K562 (cell line): ENCODE data around the gene HACL1. TPM values are rescaled to one million over a fixed set of nuclear protein-coding genes. Genes with fewer than 3 reads are reported as not detected.

Experiments
- BRD4 ChIP-seq: fragments of 200-600 bp; sonication (generic); IDR thresholded peaks from 2 replicates; pipeline ENCODE4 v1.6.1; 2017; ENCODE audit warnings: inconsistent platforms
- CBFB ChIP-seq: sonication (generic); formaldehyde crosslinking; IDR thresholded peaks from 2 replicates; pipeline ENCODE4 v1.4.0; 2020; ENCODE audit warnings: mild to moderate bottlenecking, missing genetic modification reagents
- CEBPG ChIP-seq, 3 experiments: fragments of 200-800 bp in 1 of 3; sonication (Bioruptor generic) in 1 of 3; sonication (generic) in 1 of 3; formaldehyde crosslinking in 1 of 3; IDR thresholded peaks in 2 of 3; conservative IDR thresholded peaks in 1 of 3; 2 replicates each; pipeline versions ENCODE4 v1.6.1 to v1.8.0; 2016 to 2022; ENCODE audit warnings: missing compliant biosample characterization in 2 of 3, missing genetic modification characterization in 2 of 3, mild to moderate bottlenecking in 1 of 3, missing genetic modification reagents in 1 of 3
- CTBP1 ChIP-seq: fragments of 450-650 bp; IDR thresholded peaks from 2 replicates; pipeline ENCODE4 v1.6.1; 2016; ENCODE audit warnings: borderline replicate concordance
- DDX20 ChIP-seq: fragments of 450-650 bp; IDR thresholded peaks from 2 replicates; pipeline ENCODE4 v1.6.1; 2016; ENCODE audit warnings: missing genetic modification characterization, low read depth, mild to moderate bottlenecking, missing compliant biosample characterization, moderate library complexity
- E2F8 ChIP-seq: fragments of 450-650 bp; IDR thresholded peaks from 2 replicates; pipeline ENCODE4 v1.7.1; 2018; ENCODE audit warnings: mild to moderate bottlenecking, low read depth; ENCODE audit not compliant: partially characterized antibody
- HCFC1 ChIP-seq: IDR thresholded peaks from 2 replicates; pipeline ENCODE4 v1.6.1; 2012; ENCODE audit warnings: low read depth, low read length, improper control_type of control experiment
- MYC ChIP-seq, 2 experiments: fragments of 250-450 bp in 1 of 2; sonication (Bioruptor Pico) in 1 of 2; IDR thresholded peaks; 2 replicates each; pipeline versions ENCODE4 v1.5.1 to v1.6.1; 2012 to 2021; ENCODE audit warnings: low read depth in 2 of 2, borderline replicate concordance in 1 of 2, improper control_type of control experiment in 1 of 2, low read length in 1 of 2, mild to moderate bottlenecking in 1 of 2, moderate library complexity in 1 of 2
- NFIX ChIP-seq: fragments of 250-450 bp; sonication (Bioruptor Pico); IDR thresholded peaks from 2 replicates; pipeline ENCODE4 v1.4.0; 2020; ENCODE audit warnings: low read depth, mild to moderate bottlenecking, moderate library complexity
- POLR3G ChIP-seq: IDR thresholded peaks from 2 replicates; pipeline ENCODE4 v1.6.1; 2011; ENCODE audit not compliant: insufficient read length, insufficient replicate concordance; ENCODE audit errors: extremely low read depth
- SMARCA5 ChIP-seq: fragments of 450-650 bp; IDR thresholded peaks from 2 replicates; pipeline ENCODE4 v1.6.1; 2016
- ZC3H11A ChIP-seq: IDR thresholded peaks from 2 replicates; pipeline ENCODE4 v1.6.1; 2012; ENCODE audit warnings: low read depth, low read length, improper control_type of control experiment
- ZNF23 ChIP-seq: fragments of 250-450 bp; sonication (Bioruptor Pico); IDR thresholded peaks from 2 replicates; pipeline ENCODE4 v1.4.0; 2020; ENCODE audit warnings: mild to moderate bottlenecking
- ZNF274 ChIP-seq: IDR thresholded peaks from 2 replicates; pipeline ENCODE4 v1.6.1; 2011; ENCODE audit warnings: low read depth, mild to moderate bottlenecking, low read length, moderate library complexity, borderline replicate concordance
- ZNF449 ChIP-seq: fragments of 250-450 bp; sonication (Bioruptor Pico); IDR thresholded peaks from 2 replicates; pipeline ENCODE4 v1.8.0; 2022; ENCODE audit warnings: moderate library complexity, mild to moderate bottlenecking, inconsistent platforms
- ZNF584 ChIP-seq: fragments of 200-800 bp; sonication (Bioruptor generic); IDR thresholded peaks from 2 replicates; pipeline ENCODE4 v1.6.1; 2016; ENCODE audit warnings: low read depth, mild to moderate bottlenecking, missing genetic modification characterization, missing compliant biosample characterization
- ZNF740 ChIP-seq, 3 experiments: fragments of 200-800 bp in 1 of 3; sonication (Bioruptor generic) in 1 of 3; sonication (generic) in 1 of 3; formaldehyde crosslinking in 1 of 3; IDR thresholded peaks; 2 replicates each; pipeline versions ENCODE4 v1.6.1 to v1.8.0; 2016 to 2022; ENCODE audit warnings: mild to moderate bottlenecking in 2 of 3, missing compliant biosample characterization in 2 of 3, missing genetic modification characterization in 2 of 3, missing genetic modification reagents in 1 of 3
- ZNF77 ChIP-seq: fragments of 250-450 bp; sonication (Bioruptor Pico); IDR thresholded peaks from 2 replicates; pipeline ENCODE4 v1.5.0; 2020
- polyA plus RNA-seq, 8 experiments: library from polyadenylated mRNA; depleted of rRNA in 4 of 8; stranded (reverse) in 5 of 8; unstranded in 3 of 8; fragments of >200 nt; fragmentation: Nextera tagmentation in 2 of 8; fragmentation: Illumina TruSeq in 1 of 8; extraction: Ambion mirVana in 2 of 8; extraction: Trizol in 1 of 8; gene quantifications; 2 replicates each; pipeline versions ENCODE4 v1.2.1 to v1.2.3, GENCODE V29; 2011 to 2014; ENCODE audit warnings: inconsistent platforms in 1 of 8, missing spikeins in 1 of 8
- total RNA-seq, 7 experiments: library from RNA; depleted of rRNA in 6 of 7; stranded (reverse); fragments of >200 nt in 6 of 7; fragmentation: Illumina TruSeq in 2 of 7; extraction: Trizol in 2 of 7; gene quantifications; 2 replicates each; pipeline versions ENCODE4 v1.2.1 to v1.2.3, GENCODE V29; 2011 to 2021; ENCODE audit warnings: low replicate concordance in 1 of 7
- TF ChIP-seq, protein P1 (sequence below): fragments of 450-650 bp; IDR thresholded peaks from 2 replicates; pipeline ENCODE4 v1.7.0; 2016; ENCODE audit warnings: borderline replicate concordance
- TF ChIP-seq, protein P2 (sequence below): fragments of 450-650 bp; formaldehyde crosslinking; IDR thresholded peaks from 2 replicates; pipeline ENCODE4 v1.4.0; 2022; ENCODE audit warnings: missing genetic modification characterization

The HACL1 gene
- total and polyA plus RNA-seq, 9 of the 15 experiments (the other 6 are each of a cell fraction or from before 2014, with no cell fraction given) = 18.9 to 61.5 (median 30.5) TPM

DNA sequence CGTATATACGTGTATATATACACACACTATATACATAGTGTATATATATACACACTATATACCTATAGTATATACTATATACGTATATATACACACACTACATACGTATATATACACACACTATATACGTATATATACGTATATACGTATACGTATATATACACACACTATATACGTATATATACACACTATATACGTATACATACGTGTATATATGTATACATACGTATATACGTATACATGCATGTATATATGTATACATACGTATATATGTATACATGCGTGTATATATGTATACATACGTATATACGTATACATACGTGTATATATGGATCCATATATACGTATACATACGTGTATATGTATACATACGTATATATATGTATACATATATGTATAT lies 9.4 kb downstream of the HACL1 start (continued):
- TF ChIP-seq POLR3G = no peak
- no peak for TF ChIP-seq HCFC1
- TF ChIP-seq ZNF584 (CRISPR knock-in tag) = no peak
- no peak for TF ChIP-seq ZNF274
- TF ChIP-seq E2F8 = no peak
- peak; percentile 98 for TF ChIP-seq NFIX (CRISPR knock-in tag)
- TF ChIP-seq ZNF77 = peak; percentile 94
- TF ChIP-seq ZNF23 = no peak
- no peak for TF ChIP-seq SMARCA5
- TF ChIP-seq ZC3H11A = no peak
- no peak for TF ChIP-seq BRD4
- TF ChIP-seq, protein P1, sequence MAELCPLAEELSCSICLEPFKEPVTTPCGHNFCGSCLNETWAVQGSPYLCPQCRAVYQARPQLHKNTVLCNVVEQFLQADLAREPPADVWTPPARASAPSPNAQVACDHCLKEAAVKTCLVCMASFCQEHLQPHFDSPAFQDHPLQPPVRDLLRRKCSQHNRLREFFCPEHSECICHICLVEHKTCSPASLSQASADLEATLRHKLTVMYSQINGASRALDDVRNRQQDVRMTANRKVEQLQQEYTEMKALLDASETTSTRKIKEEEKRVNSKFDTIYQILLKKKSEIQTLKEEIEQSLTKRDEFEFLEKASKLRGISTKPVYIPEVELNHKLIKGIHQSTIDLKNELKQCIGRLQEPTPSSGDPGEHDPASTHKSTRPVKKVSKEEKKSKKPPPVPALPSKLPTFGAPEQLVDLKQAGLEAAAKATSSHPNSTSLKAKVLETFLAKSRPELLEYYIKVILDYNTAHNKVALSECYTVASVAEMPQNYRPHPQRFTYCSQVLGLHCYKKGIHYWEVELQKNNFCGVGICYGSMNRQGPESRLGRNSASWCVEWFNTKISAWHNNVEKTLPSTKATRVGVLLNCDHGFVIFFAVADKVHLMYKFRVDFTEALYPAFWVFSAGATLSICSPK = no peak
- peak; percentile 98 for TF ChIP-seq ZNF449
- no peak for TF ChIP-seq CEBPG (CRISPR knock-in tag; IDR thresholded peaks at IDR 0.05)
- TF ChIP-seq CEBPG (tag; conservative IDR thresholded peaks at IDR 0.05 in 1 of 2, IDR thresholded peaks at IDR 0.05 in 1 of 2) = peak in 1 of 2 experiments; percentile 86; a peak in 2 of 4 replicates
- no peak for TF ChIP-seq ZNF740 (CRISPR knock-in tag; IDR thresholded peaks at IDR 0.05)
- TF ChIP-seq ZNF740 (tag; IDR thresholded peaks at IDR 0.05) = no peak
- no peak for TF ChIP-seq CTBP1
- TF ChIP-seq, protein P2, sequence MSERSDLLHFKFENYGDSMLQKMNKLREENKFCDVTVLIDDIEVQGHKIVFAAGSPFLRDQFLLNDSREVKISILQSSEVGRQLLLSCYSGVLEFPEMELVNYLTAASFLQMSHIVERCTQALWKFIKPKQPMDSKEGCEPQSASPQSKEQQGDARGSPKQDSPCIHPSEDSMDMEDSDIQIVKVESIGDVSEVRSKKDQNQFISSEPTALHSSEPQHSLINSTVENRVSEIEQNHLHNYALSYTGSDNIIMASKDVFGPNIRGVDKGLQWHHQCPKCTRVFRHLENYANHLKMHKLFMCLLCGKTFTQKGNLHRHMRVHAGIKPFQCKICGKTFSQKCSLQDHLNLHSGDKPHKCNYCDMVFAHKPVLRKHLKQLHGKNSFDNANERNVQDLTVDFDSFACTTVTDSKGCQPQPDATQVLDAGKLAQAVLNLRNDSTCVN = no peak
- no peak for TF ChIP-seq CBFB (CRISPR knock-in tag)
- TF ChIP-seq MYC (IDR thresholded peaks at IDR 0.05; ENCODE audit: low read depth, low read length) = no peak
- TF ChIP-seq MYC (CRISPR knock-in tag; IDR thresholded peaks at IDR 0.05; ENCODE audit: borderline replicate concordance, low read depth) = peak; percentile 96
- no peak for TF ChIP-seq DDX20
